Activated naive CD8-positive, alpha-beta T cell treated with anti-CD3 and anti-CD28 coated beads for 36 hours (primary cell): ENCODE results near the gene CENPN. TPM values are rescaled to one million over a fixed set of nuclear protein-coding genes. Genes with fewer than 3 reads are reported as not detected.

Experiments used
- DNase-seq: peaks from one replicate; pipeline ENCODE4 v3.0.0; 2021
- H3K27ac Mint-ChIP-seq: one replicate; pipeline ENCODE4 v1.8.0; 2022; ENCODE audit warnings: mild to moderate bottlenecking, moderate library complexity, mixed read lengths
- H3K27me3 Mint-ChIP-seq: one replicate; pipeline ENCODE4 v1.8.0; 2022; ENCODE audit warnings: mild to moderate bottlenecking, mixed read lengths
- H3K36me3 Mint-ChIP-seq: one replicate; pipeline ENCODE4 v1.8.0; 2021; ENCODE audit warnings: mild to moderate bottlenecking, mixed read lengths
- H3K4me1 Mint-ChIP-seq: one replicate; pipeline ENCODE4 v1.8.0; 2021; ENCODE audit warnings: mixed read lengths
- H3K4me3 Mint-ChIP-seq: one replicate; pipeline ENCODE4 v1.8.0; 2022; ENCODE audit warnings: mild to moderate bottlenecking, moderate library complexity, mixed read lengths
- H3K9me3 Mint-ChIP-seq: one replicate; pipeline ENCODE4 v1.8.0; 2022; ENCODE audit warnings: mixed read lengths
- total RNA-seq, 2 experiments: library from RNA; stranded (reverse); gene quantifications; one replicate each; pipeline ENCODE4 v1.2.3, GENCODE V29; 2021

CENPN gene
- total RNA-seq, 2 experiments from 2014 or later, result 62.5 to 70.3 TPM

DNA sequence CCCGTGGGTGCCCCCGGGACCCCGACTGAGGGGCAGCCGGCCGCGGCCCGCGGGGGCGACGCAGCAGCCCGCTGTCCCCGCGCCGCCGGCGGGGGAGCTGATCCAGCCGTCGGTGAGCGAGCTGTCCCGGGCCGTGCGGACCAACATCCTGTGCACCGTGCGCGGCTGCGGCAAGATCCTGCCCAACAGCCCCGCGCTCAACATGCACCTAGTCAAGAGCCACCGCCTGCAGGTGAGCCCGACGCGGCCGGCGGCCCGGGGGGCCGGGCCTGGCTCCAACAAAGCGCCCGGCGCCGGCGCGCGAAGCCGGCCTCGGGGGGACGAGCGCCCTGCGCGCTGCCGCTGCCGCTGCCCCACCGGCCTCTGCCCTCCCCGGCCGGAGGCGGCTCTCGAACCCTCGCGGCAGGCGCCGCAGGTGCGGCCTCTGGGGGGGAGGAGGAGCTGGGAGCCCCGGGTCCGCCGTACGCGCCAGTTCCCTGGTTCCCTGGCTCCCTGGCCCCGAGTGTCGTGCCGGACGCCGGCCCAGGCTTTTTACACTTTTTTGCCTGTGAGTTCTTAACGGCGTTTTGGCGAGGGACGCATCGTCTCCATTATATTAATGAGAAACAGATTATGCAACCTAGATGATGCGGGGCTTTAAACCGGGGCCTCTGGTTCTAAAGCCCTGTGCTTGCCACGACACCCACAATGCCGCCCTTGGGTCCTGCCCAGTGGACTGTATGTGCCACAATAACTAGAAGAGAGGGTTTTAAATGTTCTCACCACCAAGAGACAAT lies 29.1 kb downstream of the CENPN start:
- peaks cover 36% of the 10 kb centered on the region for H3K36me3 Mint-ChIP-seq
- H3K27ac Mint-ChIP-seq, result peak overlapping the region; percentile 56
- H3K9me3 Mint-ChIP-seq, result no peaks in the 10 kb centered on the region
- H3K4me3 Mint-ChIP-seq, result peak overlapping the region; percentile 81
- H3K4me1 Mint-ChIP-seq, result peaks cover 28% of the 10 kb centered on the region
- no peaks in the 10 kb centered on the region for H3K27me3 Mint-ChIP-seq
- DNase-seq, result peak; percentile 52

DNA sequence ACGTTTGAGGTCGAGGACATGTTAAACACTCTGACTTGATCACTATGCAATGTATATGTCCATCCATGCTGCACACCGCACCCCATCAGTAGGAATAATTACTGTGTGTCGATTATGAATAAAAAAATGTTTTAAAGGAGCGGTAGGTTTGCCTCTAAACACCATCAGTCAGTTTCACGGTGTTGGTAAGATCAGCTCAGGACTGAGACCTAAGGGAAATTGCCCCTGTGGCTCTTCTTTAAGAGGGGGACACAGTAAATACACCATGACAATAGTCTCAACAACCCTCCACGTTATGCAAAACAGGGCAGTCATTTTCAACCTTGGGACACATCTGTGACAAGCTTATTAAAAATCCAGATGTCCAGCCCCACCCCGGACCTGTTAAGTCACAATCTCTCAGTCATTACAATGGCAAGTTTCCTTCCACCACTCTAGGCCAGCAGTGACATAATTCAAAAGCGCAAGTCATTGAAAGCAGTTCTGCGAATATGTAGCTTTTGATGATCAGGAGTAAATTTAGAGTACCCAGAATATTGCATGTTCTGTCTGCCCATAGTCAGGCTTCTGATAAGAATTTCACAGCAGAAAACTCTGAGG lies 29.8 kb downstream of the CENPN start:
- Mint-ChIP-seq H3K27ac (peak overlapping the region; percentile 56), H3K4me1 (peaks cover 28% of the 10 kb centered on the region), H3K9me3 (no peaks in the 10 kb centered on the region), H3K27me3 (no peaks in the 10 kb centered on the region), H3K4me3 (peak overlapping the region; percentile 81), H3K36me3 (peaks cover 29% of the 10 kb centered on the region)
- DNase-seq, result no peak

DNA sequence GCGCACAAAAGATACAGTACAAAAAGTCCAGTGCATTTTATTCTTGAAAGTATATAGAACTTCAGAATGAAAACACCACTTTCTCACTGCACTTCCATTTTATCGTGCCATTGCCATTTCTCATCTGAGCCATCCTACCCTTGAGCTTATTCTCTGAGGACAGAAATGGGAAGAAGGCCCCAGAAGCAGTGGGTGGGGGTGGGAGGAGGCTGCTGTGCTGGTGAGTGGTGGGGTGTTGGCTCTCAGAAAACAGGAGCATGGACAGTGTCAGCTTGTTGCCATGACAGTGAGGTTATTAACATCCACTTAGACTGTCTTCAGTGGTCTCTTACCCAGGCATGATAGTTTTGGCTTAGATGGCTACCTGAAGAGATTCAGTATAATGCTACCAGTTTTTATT lies 33.1 kb downstream of the CENPN start:
- H3K27me3 Mint-ChIP-seq, result no peaks in the 10 kb centered on the region
- peaks cover 28% of the 10 kb centered on the region for H3K4me1 Mint-ChIP-seq
- H3K36me3 Mint-ChIP-seq, result peaks cover 24% of the 10 kb centered on the region
- DNase-seq, result no peak
- H3K9me3 Mint-ChIP-seq, result no peaks in the 10 kb centered on the region
- no peak overlapping the region for H3K27ac Mint-ChIP-seq
- H3K4me3 Mint-ChIP-seq, result no peak overlapping the region

DNA sequence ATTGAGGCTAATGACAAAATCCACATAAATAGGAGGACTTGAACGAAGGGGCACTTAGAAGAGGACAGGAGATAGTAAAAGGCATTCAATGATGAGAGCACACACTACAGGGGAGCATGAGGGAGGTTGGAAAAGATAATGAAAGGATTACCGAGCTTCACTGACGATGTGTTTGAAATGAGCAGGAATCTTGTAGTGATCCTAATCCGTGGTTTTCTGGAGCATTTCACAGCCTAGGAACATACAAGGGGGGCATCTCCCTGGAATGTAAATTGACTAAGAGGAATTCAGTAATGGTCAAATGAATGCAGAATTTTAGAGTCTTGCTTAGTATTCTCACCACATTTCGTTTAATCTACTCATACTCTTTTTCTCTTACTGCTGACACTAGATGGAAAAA lies 33.8 kb downstream of the CENPN start:
- peaks cover 25% of the 10 kb centered on the region for H3K4me1 Mint-ChIP-seq
- H3K27ac Mint-ChIP-seq, result no peak overlapping the region
- no peaks in the 10 kb centered on the region for H3K9me3 Mint-ChIP-seq
- H3K27me3 Mint-ChIP-seq, result no peaks in the 10 kb centered on the region
- H3K36me3 Mint-ChIP-seq, result peaks cover 24% of the 10 kb centered on the region
- no peak for DNase-seq
- H3K4me3 Mint-ChIP-seq, result no peak overlapping the region

DNA sequence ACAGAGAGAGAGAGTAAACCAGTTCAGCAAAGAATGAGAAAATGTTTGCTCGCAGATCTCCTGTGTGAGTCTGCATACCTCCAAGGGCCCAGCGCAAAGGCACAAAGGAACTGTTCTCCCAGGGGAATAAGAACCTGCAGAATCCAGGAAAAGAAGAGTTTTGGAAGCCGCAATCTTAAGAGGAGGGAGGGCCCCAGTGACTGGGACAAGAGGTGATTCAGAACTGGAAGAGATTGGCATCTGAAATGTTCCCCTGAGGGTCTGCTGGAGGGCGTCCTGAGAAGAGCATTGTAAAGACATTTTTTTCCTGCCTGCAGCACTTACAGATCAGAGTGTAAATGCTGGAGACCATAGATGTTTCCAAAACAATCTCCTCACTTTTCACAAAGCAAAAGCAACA lies 34.7 kb downstream of the CENPN start:
- H3K4me1 Mint-ChIP-seq, result peaks cover 23% of the 10 kb centered on the region
- H3K36me3 Mint-ChIP-seq, result peaks cover 24% of the 10 kb centered on the region
- no peak overlapping the region for H3K27ac Mint-ChIP-seq
- H3K4me3 Mint-ChIP-seq, result no peak overlapping the region
- no peaks in the 10 kb centered on the region for H3K27me3 Mint-ChIP-seq
- H3K9me3 Mint-ChIP-seq, result no peaks in the 10 kb centered on the region
- DNase-seq, result no peak

DNA sequence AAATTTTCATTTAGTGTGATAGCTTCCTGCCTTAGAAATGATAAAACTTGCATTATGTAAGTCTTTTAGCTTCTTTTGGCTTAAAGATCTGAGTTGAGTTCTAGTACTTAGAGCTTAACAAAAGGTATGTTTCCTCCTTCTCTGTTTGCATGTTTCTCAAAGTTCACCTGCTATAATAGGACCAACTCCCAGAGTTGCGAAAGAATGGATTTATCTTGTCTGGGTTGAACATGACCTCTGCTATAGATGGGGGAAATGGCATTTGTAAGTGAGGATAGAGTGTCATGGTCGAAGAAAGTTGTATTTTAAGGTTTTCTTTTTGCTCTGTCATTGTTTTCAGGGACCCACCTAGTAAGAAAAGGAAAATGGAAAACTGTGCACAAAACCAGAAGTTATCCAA lies 35.8 kb downstream of the CENPN start:
- no peaks in the 10 kb centered on the region for H3K9me3 Mint-ChIP-seq
- peaks cover 12% of the 10 kb centered on the region for H3K4me1 Mint-ChIP-seq
- peaks cover 14% of the 10 kb centered on the region for H3K36me3 Mint-ChIP-seq
- DNase-seq, result no peak
- H3K27ac Mint-ChIP-seq, result no peak overlapping the region
- H3K27me3 Mint-ChIP-seq, result no peaks in the 10 kb centered on the region
- no peak overlapping the region for H3K4me3 Mint-ChIP-seq

DNA sequence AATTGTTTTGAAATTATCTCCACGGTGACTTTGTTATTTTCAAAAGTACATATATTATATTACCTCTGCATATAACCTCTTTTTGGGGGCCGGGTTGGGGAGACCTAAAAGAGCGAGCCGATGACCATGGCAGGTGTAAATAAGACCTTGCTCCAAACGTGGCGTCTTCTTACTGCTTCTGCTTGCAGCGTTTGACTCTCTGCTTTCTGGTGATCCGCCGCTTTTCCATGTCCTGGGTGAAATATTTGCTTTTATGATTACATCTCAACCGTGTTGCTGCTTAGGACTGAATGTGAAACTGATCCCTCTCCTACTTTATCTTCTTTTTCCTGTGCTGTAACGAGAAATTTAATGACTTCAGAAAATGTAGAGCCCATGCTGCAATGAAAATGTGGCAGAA lies 46.7 kb downstream of the CENPN start:
- no peak for DNase-seq
- peaks cover 6% of the 10 kb centered on the region for H3K36me3 Mint-ChIP-seq
- H3K9me3 Mint-ChIP-seq, result peaks cover 12% of the 10 kb centered on the region
- H3K27ac Mint-ChIP-seq, result no peak overlapping the region
- no peak overlapping the region for H3K4me3 Mint-ChIP-seq
- H3K4me1 Mint-ChIP-seq, result peaks cover 6% of the 10 kb centered on the region
- no peaks in the 10 kb centered on the region for H3K27me3 Mint-ChIP-seq

DNA sequence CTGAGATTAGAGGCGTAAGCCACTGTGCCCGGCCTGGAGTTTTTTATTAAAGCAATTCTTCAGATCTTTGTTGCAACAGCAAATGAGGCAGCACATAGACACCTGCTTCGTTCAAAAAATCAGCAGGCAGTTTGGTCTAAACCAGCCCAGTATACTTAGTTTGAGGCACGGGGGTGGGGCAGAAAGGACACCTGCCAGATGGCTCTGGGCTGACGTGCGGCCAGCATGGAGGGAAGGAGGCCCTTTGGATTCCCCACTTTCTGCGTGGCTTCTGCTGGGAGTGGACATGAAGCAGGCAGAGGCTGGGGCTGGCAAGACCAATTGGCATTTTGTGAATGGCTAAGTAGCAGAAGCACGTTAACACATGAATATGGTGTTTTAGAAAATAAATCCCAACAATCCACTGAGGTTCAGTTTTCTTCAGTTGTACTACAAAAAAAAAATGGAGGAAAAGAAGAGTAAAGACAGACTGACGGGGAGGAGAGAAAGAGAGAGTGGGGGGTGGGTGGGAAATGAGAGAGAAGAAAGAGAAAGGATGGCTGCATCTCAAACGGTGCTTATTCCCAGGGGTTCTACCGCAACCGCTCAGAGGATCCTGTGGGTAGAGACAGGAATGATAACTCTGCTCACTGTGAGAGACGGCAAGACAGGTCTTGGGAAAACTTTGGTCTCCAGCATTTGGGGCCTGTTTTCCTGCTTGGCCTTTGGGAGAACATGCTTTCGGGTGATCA lies 53.7 kb downstream of the CENPN start:
- no peak for DNase-seq
- Mint-ChIP-seq H3K27me3 (no peaks in the 10 kb centered on the region), H3K4me1 (peaks cover 6% of the 10 kb centered on the region), H3K27ac (no peak overlapping the region), H3K36me3 (no peaks in the 10 kb centered on the region), H3K4me3 (no peak overlapping the region), H3K9me3 (no peaks in the 10 kb centered on the region)

DNA sequence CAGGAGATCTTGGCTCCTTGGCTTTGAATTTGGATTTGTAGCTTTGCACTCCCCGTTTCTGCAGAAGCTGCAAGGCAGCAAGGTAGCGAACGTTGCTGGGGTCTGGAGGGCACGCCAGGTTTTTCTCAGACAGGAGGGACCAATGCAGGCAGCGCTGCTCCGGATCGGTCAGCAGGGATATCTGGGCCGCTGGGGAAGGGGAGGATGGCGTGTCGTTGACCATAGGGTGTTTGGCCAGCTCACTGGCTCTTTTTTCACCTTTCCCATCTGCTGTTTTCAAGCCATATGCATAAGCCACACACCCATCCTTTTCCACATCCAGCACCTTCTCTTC lies 54.3 kb downstream of the CENPN start:
- H3K9me3 Mint-ChIP-seq, result no peaks in the 10 kb centered on the region
- no peak overlapping the region for H3K4me3 Mint-ChIP-seq
- no peaks in the 10 kb centered on the region for H3K27me3 Mint-ChIP-seq
- H3K27ac Mint-ChIP-seq, result no peak overlapping the region
- peaks cover 6% of the 10 kb centered on the region for H3K4me1 Mint-ChIP-seq
- DNase-seq, result no peak
- H3K36me3 Mint-ChIP-seq, result no peaks in the 10 kb centered on the region

DNA sequence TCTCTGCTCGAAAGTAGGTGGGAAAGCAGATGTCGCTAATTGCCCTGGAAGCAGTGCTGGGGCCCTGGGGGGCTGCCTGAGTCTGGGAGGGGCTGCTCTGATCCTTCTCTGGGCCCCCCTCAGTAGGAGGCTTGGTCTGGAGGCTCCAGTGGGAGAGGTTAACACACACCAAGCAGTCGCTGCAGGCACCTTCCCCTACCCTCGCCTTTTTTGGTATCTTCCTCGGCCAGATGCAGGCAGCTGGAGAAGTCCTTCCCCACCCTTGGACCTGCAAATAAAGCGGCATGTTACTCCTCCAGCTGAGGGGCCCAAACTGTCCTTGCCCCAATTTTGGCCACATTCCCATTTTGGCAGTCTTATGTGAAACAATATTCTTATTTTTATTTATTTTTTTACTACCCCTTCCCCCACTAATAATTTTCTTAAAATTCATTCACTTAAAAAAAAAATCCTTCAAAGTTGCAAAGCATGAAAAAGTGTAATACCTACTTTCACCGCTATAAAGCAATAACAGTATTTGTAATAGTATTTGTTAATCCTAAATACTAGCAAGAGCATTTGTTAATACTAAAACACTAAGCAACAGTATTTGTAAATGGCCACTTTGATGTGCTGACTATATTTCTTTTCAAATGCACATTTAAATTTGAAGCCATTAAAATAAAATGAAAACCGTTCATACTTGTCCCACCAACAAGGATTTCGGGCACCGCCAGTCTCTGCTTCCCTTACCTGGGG lies 55.0 kb downstream of the CENPN start:
- Mint-ChIP-seq H3K36me3 (no peaks in the 10 kb centered on the region), H3K9me3 (no peaks in the 10 kb centered on the region), H3K27ac (no peak overlapping the region), H3K4me1 (peaks cover 11% of the 10 kb centered on the region), H3K4me3 (no peak overlapping the region), H3K27me3 (no peaks in the 10 kb centered on the region)
- no peak for DNase-seq

DNA sequence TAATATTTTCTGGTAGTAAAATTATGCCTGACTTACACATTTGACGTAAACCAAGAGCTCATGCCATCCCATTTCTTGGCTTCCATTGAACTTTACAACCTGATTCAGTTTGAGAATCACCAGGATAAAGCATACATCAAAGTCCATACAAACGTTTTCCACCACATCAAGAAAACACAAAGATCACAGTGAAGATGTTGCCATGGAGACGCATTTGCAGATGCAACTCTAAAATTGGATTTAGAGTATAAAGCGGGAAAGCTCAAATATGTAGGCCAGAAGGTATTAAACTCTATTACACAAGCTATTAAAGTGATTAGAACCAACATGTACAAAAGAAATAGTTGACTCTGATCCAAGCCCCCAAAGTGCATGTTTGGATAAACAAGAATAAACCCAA lies 59.7 kb downstream of the CENPN start:
- DNase-seq, result no peak
- Mint-ChIP-seq H3K36me3 (no peaks in the 10 kb centered on the region), H3K9me3 (no peaks in the 10 kb centered on the region), H3K27ac (no peak overlapping the region), H3K27me3 (no peaks in the 10 kb centered on the region), H3K4me1 (peaks cover 7% of the 10 kb centered on the region), H3K4me3 (no peak overlapping the region)

DNA sequence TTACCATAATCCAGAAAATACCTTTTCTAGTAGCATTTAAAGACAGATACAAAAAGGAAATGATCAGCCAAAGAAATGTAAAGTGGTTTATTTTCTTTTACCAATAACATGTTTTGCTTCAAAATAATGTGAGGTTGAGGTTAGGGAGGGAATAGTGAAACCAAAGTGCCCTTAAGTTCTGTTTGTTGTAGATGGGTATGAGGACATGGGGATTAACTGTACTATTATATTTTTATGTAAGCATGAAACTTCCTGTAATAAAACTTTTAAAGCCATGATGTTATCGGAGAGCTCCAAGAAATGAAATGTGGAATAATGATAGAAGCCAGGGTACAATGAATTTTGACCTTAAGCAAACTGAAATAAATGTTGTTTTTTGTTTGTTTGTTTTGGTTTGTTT lies 60.2 kb downstream of the CENPN start:
- Mint-ChIP-seq H3K4me1 (peaks cover 7% of the 10 kb centered on the region), H3K27me3 (no peaks in the 10 kb centered on the region), H3K36me3 (no peaks in the 10 kb centered on the region), H3K27ac (no peak overlapping the region), H3K9me3 (no peaks in the 10 kb centered on the region), H3K4me3 (no peak overlapping the region)
- DNase-seq, result no peak

DNA sequence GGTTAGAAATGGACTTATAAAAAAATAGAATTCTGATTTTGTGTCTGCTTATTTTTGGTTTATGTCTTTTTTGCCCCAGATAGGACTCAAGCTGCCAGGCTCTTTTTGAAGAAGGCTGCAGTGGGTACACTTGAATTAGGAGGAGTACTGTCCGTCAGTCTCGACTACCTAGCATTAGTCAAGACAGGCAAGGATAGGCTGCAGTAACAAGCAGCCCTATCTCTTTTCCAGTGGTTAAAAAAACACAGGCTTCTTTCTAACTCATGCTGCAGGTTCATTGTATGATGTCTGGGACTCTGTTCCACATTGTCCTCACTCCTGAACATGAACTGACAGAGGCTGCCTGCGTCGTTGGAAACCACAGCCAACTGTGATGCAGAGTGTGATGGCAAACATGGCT lies 62.0 kb downstream of the CENPN start:
- DNase-seq, result no peak
- Mint-ChIP-seq H3K4me1 (peaks cover 10% of the 10 kb centered on the region), H3K36me3 (no peaks in the 10 kb centered on the region), H3K9me3 (no peaks in the 10 kb centered on the region), H3K4me3 (no peak overlapping the region), H3K27ac (no peak overlapping the region), H3K27me3 (no peaks in the 10 kb centered on the region)

DNA sequence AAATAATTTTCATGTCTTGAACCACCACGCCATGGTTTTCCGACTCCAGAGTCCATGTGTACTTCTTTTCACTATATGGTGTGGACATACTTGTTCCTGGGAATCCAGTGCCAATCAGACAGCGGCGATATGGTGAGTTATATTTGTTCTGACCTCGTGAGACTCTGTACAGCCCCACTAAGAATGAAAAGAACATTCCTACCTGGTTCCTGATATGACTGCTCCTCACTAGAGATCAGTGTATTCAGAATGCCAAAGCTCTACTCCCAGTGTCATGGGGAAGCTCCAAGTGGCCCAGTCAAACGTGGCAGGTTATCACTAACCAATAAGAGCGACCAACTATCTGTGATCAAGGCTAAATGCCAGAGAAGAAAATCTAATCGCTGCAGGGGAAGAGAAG lies 64.0 kb downstream of the CENPN start:
- peaks cover 10% of the 10 kb centered on the region for H3K4me1 Mint-ChIP-seq
- H3K9me3 Mint-ChIP-seq, result no peaks in the 10 kb centered on the region
- no peaks in the 10 kb centered on the region for H3K36me3 Mint-ChIP-seq
- H3K4me3 Mint-ChIP-seq, result no peak overlapping the region
- DNase-seq, result no peak
- H3K27me3 Mint-ChIP-seq, result no peaks in the 10 kb centered on the region
- no peak overlapping the region for H3K27ac Mint-ChIP-seq

DNA sequence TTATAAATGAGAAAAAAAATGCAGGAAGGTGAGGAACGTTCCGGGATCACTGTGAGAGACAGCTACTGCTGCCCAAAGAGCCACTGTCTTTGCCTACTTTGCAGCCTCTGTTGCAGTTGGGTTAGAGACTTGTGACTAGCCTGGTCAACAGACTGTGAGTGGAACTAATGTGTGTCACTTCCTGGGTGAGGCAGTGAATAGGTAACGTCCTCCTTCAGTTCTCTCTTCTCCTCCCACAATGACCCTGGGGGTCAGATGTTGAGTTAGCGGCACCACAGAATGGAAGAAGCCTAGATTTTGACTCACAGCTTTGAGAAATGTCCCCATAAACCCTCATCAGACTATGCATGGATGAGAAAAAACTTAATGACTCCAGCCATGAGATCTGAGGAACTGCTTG lies 64.8 kb downstream of the CENPN start:
- no peaks in the 10 kb centered on the region for H3K27me3 Mint-ChIP-seq
- H3K27ac Mint-ChIP-seq, result no peak overlapping the region
- no peaks in the 10 kb centered on the region for H3K9me3 Mint-ChIP-seq
- no peak overlapping the region for H3K4me3 Mint-ChIP-seq
- H3K36me3 Mint-ChIP-seq, result no peaks in the 10 kb centered on the region
- no peak for DNase-seq
- peaks cover 7% of the 10 kb centered on the region for H3K4me1 Mint-ChIP-seq
